ENCODE measurements around the gene TGFB2.
A peak's percentile ranks its signal among the peaks of the same experiment; 100 is the strongest.

The TGFB2 gene

GRCh38 chr1:218362418-218363076 is 17.4 kb downstream of the TGFB2 start:
- DNase-seq = no peak

GRCh38 chr1:218363141-218363540 is 18.0 kb downstream of the TGFB2 start:
- DNase-seq = no peak

DNA sequence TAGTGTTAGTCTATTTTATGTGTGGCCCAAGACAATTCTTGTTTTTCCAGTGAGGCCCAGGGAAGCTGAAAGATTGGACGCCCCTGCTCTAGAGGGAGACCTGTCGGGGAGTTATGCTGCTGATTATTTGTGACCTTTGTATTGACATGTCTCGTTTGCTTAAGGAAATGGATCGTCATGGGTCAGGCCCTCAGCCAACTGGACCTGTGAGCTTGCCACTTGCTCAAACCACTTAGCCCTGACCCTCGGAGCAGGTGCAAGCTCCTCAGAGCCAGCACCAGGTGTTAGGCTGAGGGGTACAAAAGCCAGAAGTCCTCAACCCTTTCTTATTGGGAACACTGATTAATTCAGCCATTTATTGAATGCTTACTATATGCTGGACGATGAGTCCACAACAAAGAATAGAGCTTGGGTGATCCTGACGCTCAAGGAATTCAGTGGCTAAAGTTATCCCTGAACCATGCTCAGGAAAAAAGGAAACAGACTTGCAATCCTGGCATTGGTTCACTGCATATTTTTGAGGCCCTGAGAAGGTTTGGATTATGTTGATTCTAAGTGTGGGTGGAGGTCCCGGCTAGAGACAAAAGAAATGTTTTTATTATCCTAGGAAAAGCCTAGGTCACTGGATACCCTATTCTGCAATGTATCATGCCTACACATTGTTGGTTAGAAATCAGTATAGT is 19.0 kb downstream of the TGFB2 start:
- DNase-seq = no peak

- no peak for DNase-seq
Measured at GRCh38 chr1:218365226-218365999, 20.3 kb downstream of the TGFB2 start.

DNA sequence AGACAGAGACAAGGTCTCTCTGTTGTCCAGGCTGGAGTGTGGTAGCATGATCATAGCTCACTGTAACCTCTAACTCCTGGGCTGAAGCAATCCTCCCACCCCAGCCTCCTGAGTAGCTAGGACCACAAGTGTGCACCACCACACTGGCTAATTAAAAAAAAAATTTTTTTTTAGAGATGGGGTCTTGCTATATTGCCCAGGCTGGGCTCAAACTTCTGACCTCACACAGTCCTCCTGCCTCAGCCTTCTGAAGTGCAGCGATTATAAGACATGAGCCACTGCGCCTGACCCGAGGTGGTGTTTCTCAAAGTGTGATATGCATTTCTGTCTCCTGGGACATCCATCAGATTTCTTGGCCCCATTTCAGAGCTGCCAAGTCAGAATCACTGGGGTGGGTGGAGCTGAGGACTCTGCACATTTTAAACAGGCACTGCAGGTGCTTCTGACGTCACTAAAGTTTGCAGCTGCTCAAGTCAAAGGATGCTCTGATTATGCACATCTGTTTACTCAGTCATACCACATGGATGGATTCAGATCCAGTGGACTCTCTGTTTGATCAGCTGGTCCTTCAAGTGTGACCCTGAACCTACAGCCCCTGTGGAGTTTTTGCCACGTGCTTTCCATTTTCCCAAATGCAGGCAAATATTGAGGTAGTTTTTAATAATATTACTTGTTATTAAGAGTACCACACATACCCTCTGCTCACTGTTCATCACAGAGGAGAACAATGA is 21.4 kb downstream of the TGFB2 start:
- no peak for DNase-seq

GRCh38 chr1:218367118-218367517 is 22.0 kb downstream of the TGFB2 start:
- DNase-seq = no peak

- DNase-seq = no peak
Measured at GRCh38 chr1:218368686-218369085, 23.6 kb downstream of the TGFB2 start.

DNA sequence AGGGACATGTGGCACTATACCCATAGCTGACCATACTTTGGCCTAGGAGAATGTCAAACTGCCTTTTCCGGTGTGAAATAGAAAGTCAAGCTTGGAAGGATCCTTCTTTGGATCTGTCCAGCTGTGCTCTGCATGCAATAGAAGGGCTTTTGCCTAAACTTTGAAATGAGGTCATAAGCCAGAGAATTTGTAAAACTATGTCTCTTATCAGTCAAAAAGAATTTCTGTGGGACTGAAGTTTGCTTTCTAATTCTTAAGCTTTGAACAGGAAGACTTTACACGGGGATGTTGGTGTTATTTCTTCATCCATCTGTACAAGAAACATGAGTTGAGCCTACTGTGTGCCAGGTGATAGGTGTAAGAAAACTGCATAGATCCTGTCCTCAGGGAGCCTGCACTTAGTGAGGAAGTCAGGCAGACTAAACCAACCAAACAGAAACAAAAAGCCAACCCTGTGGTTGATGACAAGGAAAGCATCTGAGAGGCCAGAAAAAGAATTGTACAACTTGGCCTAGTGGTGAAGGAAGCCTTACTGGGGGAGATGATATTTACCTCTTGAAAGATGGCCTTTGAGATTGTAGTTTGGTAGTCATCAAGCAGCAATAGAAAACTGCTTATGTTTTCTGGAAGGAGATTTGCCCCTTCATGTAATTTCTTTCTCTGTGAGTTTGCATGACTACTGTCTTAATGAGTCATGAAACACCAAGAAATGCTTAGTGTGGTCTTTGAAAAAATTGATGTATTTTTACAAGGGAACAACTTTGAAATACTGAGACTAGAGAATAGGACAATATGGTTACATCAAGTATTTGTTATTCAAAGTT is 24.8 kb downstream of the TGFB2 start:
- no peak for DNase-seq

DNA sequence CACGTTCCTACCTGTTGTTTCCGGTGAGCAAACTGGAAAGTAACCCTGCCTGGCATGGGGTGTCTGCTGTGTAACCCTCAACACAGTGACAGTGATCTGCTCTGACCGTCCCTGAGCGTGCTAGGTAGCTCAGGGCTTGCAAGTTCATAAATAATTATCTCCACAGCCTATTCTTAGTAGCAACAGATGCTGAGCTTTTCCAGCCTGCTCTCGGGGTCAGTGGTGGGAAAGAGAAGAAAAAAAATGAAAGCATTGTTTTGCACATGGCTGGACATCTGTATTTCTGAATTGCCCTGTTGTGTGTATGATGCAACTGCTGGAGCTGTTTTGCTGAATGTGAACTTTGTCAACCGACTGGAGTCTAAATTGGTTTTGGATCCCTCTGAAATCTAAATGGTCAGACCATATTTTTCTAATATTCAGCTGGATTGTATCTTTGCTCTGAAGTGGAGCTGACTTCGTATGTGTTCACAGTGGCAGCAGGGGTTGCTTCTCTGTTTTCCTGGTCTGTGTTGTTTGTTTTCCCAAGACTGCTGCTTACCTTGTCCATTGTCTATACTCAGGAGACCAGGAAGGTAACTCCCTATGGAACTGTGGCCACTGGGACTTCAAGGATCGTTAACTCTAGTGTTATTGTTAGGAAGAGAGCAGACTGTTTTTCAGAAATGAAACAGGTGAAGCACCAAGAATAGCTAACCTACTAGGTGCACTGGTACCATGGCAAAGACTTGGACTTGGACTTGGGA is 27.0 kb downstream of the TGFB2 start:
- DNase-seq = no peak

DNA sequence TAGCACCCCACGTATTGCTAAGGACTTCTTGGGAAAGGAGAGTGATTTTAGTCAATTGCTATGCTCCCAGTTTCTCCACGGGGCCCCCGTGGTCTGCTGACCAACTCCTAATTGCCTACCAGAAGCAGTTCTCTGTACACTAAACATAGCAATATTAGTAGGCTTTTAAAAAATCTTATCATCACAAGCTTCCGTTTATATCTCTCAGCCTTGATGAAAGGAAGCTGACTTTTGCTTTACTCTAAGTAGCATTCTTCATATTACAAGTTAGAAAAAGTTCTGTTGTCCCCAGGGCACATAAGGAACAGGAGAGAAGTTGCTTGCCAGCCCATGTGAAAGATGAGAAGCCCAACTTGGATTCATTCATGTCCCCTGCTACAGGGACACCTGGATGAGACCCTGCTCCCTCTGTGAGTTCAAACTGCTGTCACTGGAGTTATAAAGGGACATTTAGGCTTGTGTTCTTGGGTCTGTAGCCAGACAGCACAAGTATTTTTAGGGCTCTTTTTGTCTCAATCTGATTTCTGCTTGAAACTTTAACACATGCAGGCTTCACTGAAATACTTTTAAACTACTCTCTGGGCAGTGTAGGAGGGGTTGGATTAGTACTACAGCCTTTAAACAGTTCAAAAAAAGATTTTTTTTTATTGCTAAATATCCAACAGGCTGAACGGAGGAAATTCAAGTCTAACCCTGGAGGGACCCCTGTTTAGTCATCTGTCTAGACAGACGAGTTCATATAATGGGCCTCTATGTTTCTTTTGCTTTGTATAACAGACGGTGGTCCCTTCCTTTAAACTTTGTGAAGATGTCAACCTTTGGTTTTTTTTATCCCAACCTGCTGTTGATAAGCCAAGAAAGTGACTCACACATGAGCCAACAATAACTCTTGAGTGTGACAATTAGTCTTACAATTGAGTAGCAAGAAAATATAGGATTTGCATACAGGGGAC is 29.5 kb downstream of the TGFB2 start:
- no peak for DNase-seq

DNA sequence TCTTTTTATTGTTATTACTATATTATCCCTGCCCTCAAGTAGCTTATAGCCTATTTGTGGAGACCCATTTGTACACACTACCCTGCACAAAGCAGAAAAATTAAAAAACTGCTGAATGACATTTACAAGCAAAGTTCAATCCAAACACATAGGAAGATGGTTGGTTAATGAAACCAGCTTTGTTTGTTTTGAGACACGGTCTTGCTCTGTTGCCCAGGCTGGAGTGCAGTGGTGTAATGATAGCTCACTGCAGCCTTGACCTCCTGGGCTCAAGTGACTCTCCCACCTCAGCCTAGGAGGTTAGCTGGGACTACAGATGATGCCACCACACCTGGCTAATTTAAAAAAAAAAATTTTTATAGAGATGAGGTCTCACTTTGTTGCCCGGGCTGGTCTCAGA is 31.6 kb downstream of the TGFB2 start:
- DNase-seq = no peak

DNA sequence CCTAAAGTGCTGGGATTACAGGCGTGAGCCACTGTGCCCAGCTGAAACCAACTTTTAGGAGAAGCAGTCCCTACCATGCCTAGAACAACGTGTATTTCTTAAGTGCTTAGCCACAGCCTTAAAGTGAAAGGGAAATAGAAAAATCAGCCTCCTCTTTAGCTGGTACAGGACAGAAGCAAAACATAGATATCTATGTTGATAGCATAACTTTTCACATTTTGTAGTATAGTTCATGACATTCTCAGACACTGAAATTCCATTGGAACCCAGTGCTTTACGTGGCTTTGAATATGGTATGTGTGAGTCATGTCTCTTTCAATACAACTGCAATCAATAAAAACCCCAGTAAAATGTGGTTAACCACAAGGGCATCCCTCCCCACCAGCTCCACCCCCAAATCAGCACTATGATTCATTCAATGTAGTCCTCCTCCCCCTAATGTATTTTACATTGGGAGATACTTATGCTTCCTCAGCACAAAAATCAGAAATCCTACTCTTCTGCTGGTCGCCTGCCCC is 32.1 kb downstream of the TGFB2 start:
- DNase-seq = peak in 3 of 5 experiments; percentile 43 to 84 (median 46)

- no peak for DNase-seq
Measured at GRCh38 chr1:218380125-218380977, 35.2 kb downstream of the TGFB2 start.

DNA sequence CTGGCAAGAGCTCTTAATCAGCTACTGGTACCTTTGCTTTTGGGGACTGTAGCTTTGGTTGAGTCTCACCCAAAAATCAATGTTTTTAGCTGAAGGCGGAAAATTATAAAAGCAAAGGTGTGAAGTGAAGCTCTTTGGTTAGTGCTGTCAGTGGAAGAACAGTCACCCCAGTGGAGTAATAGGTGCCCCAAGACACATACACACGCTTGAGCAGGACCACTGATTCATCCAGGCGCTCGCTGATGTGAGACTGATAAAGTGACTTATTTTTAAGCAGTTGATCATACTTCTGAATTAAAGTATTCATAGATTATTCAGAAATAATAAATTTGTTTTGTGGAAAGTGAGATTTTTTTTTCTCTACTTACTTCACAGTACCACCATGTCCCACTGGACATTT is 37.1 kb downstream of the TGFB2 start:
- no peak for DNase-seq

GRCh38 chr1:218383051-218383450 is 37.9 kb downstream of the TGFB2 start:
- DNase-seq = no peak

- no peak for DNase-seq
Measured at GRCh38 chr1:218383681-218384080, 38.5 kb downstream of the TGFB2 start.

DNA sequence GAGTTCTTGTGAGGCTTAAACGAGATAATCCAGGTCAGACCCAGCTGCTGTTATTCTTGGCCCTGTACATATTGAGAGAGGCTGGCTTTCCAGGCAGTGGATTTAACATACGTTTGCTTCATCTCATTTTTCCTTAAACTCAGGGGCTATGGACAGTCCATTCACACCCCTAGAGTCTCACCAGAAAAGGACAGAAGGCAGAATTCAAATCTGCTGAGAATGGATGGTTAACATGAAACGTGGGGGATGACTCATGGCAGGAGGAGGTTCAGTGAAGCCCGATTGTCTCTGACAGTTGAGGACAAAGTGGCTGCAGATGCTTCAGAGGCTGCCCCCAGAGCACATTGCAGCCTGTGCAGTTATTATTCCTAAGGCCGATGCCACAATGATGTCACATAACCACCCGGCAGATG is 39.5 kb downstream of the TGFB2 start:
- DNase-seq = no peak

DNA sequence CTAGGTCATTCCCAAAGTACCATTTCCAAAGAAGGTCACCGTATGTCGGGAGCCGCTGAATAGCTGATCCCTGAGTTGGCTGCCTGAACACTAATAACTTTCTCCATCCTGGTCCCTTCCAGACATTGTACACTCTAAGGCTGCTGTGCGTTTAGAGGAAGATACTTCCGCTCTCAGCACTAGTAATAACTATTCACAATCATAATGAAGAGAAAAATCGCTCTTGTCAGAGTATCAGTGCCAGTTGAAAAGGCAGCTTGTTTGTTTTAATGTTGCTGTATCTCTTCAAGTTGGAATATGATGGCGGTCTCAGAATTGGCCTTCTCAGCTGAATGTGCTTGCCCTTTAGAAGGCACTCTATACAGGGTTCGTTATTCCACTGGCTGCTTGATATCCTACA is 43.5 kb downstream of the TGFB2 start:
- DNase-seq = no peak

DNA sequence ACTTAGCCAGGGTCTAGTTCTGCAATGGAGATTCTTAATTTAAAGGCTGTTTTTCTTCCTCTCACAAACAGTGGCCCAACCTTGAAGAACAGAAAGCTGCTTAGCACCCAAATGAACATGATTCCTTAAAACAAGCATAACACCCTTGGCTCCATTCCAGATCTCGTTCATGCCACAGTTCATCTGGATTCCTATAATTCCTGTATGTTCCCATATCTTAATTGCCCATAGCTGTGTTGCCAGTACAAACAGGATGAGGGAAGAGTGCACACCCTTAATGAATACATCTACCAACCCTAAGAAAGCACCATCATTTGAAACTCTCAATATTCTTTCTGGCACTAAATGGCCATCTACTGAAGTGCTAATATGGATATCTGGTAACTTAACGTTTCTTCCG is 45.5 kb downstream of the TGFB2 start:
- DNase-seq = no peak
